Putamen (tissue), 1 donor: Measurements from ENCODE around the gene RAB11FIP4.

Experiments used
- DNase-seq: peaks from one replicate; pipeline ENCODE4 v3.0.0-alpha.2; 2016; ENCODE audit warnings: low spot score

RAB11FIP4 gene

GRCh38 chr17:31524926-31525800 is 133.7 kb downstream of the RAB11FIP4 start:
- DNase-seq, result peak; percentile 73

GRCh38 chr17:31525801-31526549 is 134.5 kb downstream of the RAB11FIP4 start:
- DNase-seq, result no peak

GRCh38 chr17:31527606-31528005 is 136.1 kb downstream of the RAB11FIP4 start:
- DNase-seq, result no peak

GRCh38 chr17:31528291-31528874 is 136.9 kb downstream of the RAB11FIP4 start:
- no peak for DNase-seq

GRCh38 chr17:31529841-31530251 is 138.4 kb downstream of the RAB11FIP4 start:
- DNase-seq, result no peak

GRCh38 chr17:31530391-31530985 is 139.0 kb downstream of the RAB11FIP4 start:
- no peak for DNase-seq

- DNase-seq, result no peak
These were observed 140.0 kb downstream of the RAB11FIP4 start for GRCh38 chr17:31531336-31531980.

GRCh38 chr17:31532081-31532480 is 140.6 kb downstream of the RAB11FIP4 start:
- no peak for DNase-seq

- no peak for DNase-seq
These were observed 141.1 kb downstream of the RAB11FIP4 start for GRCh38 chr17:31532526-31532925.

- peak; percentile 79 for DNase-seq
These were observed 142.2 kb downstream of the RAB11FIP4 start for GRCh38 chr17:31533546-31534155.

GRCh38 chr17:31534223-31534888 is 142.9 kb downstream of the RAB11FIP4 start:
- no peak for DNase-seq

- DNase-seq, result no peak
These were observed 144.1 kb downstream of the RAB11FIP4 start for GRCh38 chr17:31535581-31535981.

- DNase-seq, result no peak
These were observed 145.0 kb downstream of the RAB11FIP4 start for GRCh38 chr17:31536451-31536850.

GRCh38 chr17:31537565-31538011 is 146.1 kb downstream of the RAB11FIP4 start:
- DNase-seq, result no peak

GRCh38 chr17:31538080-31538762 is 146.7 kb downstream of the RAB11FIP4 start:
- DNase-seq, result no peak

- no peak for DNase-seq
These were observed 149.3 kb downstream of the RAB11FIP4 start for GRCh38 chr17:31540602-31541307.

GRCh38 chr17:31541559-31541958 is 150.1 kb downstream of the RAB11FIP4 start:
- no peak for DNase-seq

GRCh38 chr17:31544186-31544585 is 152.7 kb downstream of the RAB11FIP4 start:
- no peak for DNase-seq

GRCh38 chr17:31546650-31547049 is 155.2 kb downstream of the RAB11FIP4 start:
- DNase-seq, result no peak
